Tibial artery (tissue), 4 donors: ENCODE data around the gene MCAT.

Experiments used
- DNase-seq, 2 donors: peaks; one replicate each; pipeline ENCODE4 v3.0.0-alpha.2; 2019
- H3K27ac ChIP-seq, 2 donors: fragments of 200-600 bp; sonication (generic) in 1 of 2; 1 replicate in 1 of 2; 2 replicates in 1 of 2; pipeline ENCODE4 v1.5.1; 2018 to 2019; ENCODE audit warnings: mild to moderate bottlenecking in 1 of 2
- H3K27me3 ChIP-seq, 2 donors: fragments of 200-600 bp; sonication (generic) in 1 of 2; one replicate each; pipeline versions ENCODE4 v1.5.1 to v1.6.0; 2016 to 2019
- H3K36me3 ChIP-seq, 3 donors: fragments of 200-600 bp; sonication (generic) in 2 of 3; one replicate each; pipeline ENCODE4 v1.5.1; 2016 to 2019; ENCODE audit warnings: mild to moderate bottlenecking in 2 of 3
- H3K4me1 ChIP-seq, 4 donors: fragments of 200-600 bp; sonication (generic) in 2 of 4; 1 replicate in 3 of 4; 2 replicates in 1 of 4; pipeline ENCODE4 v1.5.1; 2016 to 2019
- H3K4me3 ChIP-seq, 2 donors: fragments of 200-600 bp; sonication (generic) in 1 of 2; 1 replicate in 1 of 2; 2 replicates in 1 of 2; pipeline ENCODE4 v1.5.1; 2018 to 2019; ENCODE audit warnings: mild to moderate bottlenecking in 2 of 2
- H3K9me3 ChIP-seq, 3 donors: fragments of 200-600 bp; sonication (generic) in 1 of 3; one replicate each; pipeline ENCODE4 v1.5.1; 2016 to 2019
- intact Hi-C: fragments of 100-400 bp; cut with DNase I; formaldehyde crosslinking; loops from one replicate; pipeline ENCODE4 v1.15.0; 2023; ENCODE audit warnings: low total_unique reads
- TF ChIP-seq, protein P1 (sequence below), 2 experiments: fragments of 200-600 bp in 1 of 2; fragments of 450-650 bp in 1 of 2; IDR thresholded peaks; one replicate each; pipeline ENCODE4 v1.5.1; 2017 to 2019; ENCODE audit warnings: antibody characterized with exemption in 2 of 2, mild to moderate bottlenecking in 1 of 2, moderate library complexity in 1 of 2

MCAT gene

DNA sequence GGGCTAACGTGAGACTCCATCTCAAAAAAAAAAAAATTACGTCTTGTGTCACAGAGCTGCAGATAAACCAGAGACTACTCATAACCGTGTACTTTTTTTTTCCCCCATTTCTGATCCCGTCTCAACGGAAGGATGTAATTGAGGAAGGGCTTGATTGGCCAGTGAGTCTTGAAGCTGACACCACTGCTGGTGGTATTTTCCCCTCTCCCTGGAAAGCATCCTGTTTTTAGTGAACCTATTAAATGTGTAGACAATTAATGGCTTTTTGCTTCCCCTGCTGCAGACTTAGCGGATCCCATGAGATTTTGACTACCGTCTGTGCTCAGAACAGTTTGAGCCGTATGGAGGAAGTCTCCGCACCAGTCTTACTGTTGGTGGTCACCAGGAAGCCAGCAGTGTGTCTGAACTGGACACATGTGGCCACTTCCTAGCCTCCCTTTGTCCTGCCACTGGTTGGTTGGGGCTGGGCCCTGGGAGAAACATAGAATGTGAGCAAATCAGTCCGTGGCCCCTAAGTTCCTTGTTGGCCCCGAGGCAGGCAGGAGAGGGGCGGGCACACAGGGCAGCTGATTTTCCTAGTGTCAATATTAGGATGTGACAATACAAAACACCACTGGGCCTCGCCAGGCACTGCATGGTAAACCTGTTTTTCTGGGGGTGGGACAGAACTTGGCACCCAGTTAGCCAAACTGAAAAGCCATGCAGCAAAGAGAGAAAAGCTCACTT is 29.5 kb downstream of the MCAT start:
- intact Hi-C loops: no loop called here
- TF ChIP-seq, protein P1, sequence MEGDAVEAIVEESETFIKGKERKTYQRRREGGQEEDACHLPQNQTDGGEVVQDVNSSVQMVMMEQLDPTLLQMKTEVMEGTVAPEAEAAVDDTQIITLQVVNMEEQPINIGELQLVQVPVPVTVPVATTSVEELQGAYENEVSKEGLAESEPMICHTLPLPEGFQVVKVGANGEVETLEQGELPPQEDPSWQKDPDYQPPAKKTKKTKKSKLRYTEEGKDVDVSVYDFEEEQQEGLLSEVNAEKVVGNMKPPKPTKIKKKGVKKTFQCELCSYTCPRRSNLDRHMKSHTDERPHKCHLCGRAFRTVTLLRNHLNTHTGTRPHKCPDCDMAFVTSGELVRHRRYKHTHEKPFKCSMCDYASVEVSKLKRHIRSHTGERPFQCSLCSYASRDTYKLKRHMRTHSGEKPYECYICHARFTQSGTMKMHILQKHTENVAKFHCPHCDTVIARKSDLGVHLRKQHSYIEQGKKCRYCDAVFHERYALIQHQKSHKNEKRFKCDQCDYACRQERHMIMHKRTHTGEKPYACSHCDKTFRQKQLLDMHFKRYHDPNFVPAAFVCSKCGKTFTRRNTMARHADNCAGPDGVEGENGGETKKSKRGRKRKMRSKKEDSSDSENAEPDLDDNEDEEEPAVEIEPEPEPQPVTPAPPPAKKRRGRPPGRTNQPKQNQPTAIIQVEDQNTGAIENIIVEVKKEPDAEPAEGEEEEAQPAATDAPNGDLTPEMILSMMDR (IDR thresholded peaks at IDR 0.05): no peak
- H3K27ac ChIP-seq: no peak overlapping the region
- no peaks in the 10 kb centered on the region for H3K9me3 ChIP-seq
- DNase-seq: no peak
- no peaks in the 10 kb centered on the region for H3K36me3 ChIP-seq
- no peak overlapping the region for H3K4me3 ChIP-seq
- peaks cover 0 to 72% of the 10 kb centered on the region in 2 donors for H3K27me3 ChIP-seq
- H3K4me1 ChIP-seq: peaks cover 5 to 20% (median 19%) of the 10 kb centered on the region in 4 donors

DNA sequence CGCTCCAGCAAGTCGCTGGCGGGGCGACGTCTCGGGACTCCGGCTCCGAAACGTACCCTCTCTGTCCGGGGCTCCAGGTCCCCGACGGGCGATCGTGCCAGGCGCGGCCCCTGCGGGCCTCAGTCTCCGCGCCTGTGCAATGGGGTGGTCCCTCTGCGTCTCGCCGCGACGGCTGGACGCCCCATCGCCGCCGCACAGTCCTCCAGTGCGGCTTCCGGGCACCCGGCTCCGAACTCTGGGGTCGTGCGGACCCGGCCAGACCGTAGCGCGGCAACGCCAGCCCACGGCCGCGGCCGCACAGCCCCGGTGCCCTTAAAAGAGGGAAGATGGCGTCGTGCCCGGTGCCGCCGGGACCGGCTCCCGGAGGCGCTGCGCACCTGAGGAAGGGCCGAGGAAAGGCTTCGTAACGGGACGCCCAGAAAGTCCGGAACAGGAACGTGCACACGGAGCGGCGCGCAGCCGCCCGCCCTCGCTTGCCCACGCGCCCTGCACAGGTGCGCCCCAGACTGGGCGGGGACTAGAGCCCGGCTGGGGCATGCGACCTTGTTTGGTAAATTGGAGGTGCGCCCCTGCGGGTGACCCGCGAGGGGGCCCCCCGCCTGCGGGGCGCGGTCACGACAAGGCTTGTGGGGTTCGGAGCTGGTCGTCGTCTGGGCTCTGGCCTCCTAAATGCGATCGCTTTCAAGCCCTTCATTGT is 32.1 kb downstream of the MCAT start:
- TF ChIP-seq, protein P1 (IDR thresholded peaks at IDR 0.05): no peak
- Histone ChIP-seq H3K9me3 (no peaks in the 10 kb centered on the region), H3K4me1 (peaks cover 5 to 20% (median 19%) of the 10 kb centered on the region in 4 donors), H3K27me3 (peaks cover 0 to 60% of the 10 kb centered on the region in 2 donors), H3K4me3 (peak overlapping the region; percentile 45 to 61), H3K36me3 (no peaks in the 10 kb centered on the region), H3K27ac (no peak overlapping the region)
- intact Hi-C loops: no loop called here
- DNase-seq: no peak

DNA sequence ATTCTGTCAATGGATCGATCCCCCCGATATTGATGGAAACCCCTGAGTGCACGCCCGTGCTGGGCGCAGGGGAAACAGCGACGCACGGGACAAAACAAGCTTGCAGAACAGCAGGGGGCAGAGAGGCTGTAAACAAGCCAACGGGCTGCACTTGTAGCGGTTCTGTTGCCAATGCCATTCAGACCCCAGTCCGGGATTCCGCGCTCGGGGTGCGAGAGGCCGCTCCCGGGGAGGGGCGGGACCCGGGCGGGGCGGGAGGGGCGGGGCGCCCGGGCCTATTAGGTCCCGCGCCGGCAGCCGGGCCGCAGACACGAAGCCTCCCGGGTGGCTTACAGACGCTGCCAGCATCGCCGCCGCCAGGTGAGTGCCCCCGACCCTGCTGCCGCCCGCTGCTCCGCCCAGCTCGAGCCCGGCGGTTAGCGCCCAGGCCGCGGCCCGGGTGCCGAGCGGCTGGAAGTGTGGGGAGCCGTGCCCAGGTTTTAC is 32.7 kb downstream of the MCAT start, which contains the start of gene BIK:
TSS of gene BIK (plus strand) at position 307 of the 483 bp plus-strand sequence. CDS start 13,273 bp downstream, outside the sequence.
- H3K27me3 ChIP-seq: peaks cover 0 to 54% of the 10 kb centered on the region in 2 donors
- H3K36me3 ChIP-seq: no peaks in the 10 kb centered on the region
- intact Hi-C loops: no loop called here
- TF ChIP-seq, protein P1 (IDR thresholded peaks at IDR 0.05): peak in 1 of 2 experiments; percentile 17
- H3K4me1 ChIP-seq: peaks cover 5 to 20% (median 19%) of the 10 kb centered on the region in 4 donors
- no peaks in the 10 kb centered on the region for H3K9me3 ChIP-seq
- peak in 1 of 2 donors; percentile 39 for DNase-seq
- H3K4me3 ChIP-seq: peak within 1 kb of the TSS; percentile 45 to 61
- no peak within 1 kb of the TSS for H3K27ac ChIP-seq

DNA sequence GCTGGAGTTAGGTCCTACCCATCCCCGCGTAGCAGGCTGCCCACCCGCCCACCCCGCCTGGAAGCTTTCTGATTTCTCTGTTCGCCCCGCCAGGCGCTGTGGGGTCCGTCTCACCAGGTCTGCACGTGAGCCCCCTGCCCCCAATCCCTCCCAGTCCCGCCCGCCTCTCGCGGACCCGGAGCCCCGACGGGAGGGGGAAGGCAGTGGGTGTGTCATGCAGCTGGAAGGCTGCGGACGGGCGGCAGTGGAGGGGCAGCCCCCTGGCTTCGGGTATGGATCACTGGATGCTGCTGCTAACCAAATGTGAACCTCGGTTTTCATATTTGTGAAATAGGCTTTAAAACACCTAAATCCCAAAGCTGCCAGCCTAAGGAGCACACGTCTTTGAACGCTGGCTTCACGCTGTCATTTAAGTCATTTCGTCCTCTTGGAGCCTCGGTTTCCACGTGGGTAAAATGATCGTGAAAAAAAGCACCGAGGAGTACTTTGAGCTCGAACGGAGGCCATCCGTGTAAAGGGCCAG is 33.2 kb downstream of the MCAT start:
- TF ChIP-seq, protein P1 (IDR thresholded peaks at IDR 0.05): no peak
- peaks cover 0 to 49% of the 10 kb centered on the region in 2 donors for H3K27me3 ChIP-seq
- H3K9me3 ChIP-seq: no peaks in the 10 kb centered on the region
- DNase-seq: no peak
- H3K4me1 ChIP-seq: peaks cover 5 to 20% (median 19%) of the 10 kb centered on the region in 4 donors
- peak overlapping the region; percentile 45 to 61 for H3K4me3 ChIP-seq
- H3K27ac ChIP-seq: no peak overlapping the region
- no peaks in the 10 kb centered on the region for H3K36me3 ChIP-seq
- intact Hi-C loops: no loop called here

DNA sequence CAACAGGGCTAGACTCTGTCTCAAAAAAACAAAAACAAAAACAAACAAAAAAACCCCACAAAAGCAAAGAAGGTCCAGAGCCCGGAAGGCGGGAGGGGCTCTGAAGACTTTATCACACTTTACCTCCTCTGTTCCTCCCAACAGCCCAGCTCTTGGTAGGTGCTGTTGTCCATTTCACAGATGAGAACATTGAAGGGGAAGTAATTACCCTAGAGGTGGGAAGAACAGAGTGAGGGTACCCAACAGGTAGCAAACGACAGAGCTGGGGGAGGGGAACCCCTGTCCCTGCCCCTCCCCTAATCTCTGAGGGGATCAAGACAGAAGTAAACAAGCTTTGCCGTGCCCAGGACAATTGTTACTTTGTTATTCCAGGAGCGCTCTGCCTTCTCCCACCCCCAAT is 33.7 kb downstream of the MCAT start:
- no peak overlapping the region for H3K4me3 ChIP-seq
- DNase-seq: no peak
- H3K36me3 ChIP-seq: no peaks in the 10 kb centered on the region
- H3K9me3 ChIP-seq: no peaks in the 10 kb centered on the region
- H3K27ac ChIP-seq: no peak overlapping the region
- H3K4me1 ChIP-seq: peaks cover 5 to 20% (median 19%) of the 10 kb centered on the region in 4 donors
- H3K27me3 ChIP-seq: peaks cover 0 to 44% of the 10 kb centered on the region in 2 donors
- intact Hi-C loops: no loop called here
- TF ChIP-seq, protein P1 (IDR thresholded peaks at IDR 0.05): no peak
